CD4-positive, alpha-beta T cell treated with Interleukin-21 for 1 hour (primary cell): Measurements from ENCODE around the gene RNF25.

Experiments
- DNase-seq: peaks from one replicate; pipeline ENCODE4 v3.0.0-alpha.2; 2020

Gene RNF25

GRCh38 chr2:218621007-218621406 lies 50.8 kb downstream of the RNF25 start:
- no peak for DNase-seq

GRCh38 chr2:218618102-218618860 lies 53.5 kb downstream of the RNF25 start:
- DNase-seq: no peak

DNA sequence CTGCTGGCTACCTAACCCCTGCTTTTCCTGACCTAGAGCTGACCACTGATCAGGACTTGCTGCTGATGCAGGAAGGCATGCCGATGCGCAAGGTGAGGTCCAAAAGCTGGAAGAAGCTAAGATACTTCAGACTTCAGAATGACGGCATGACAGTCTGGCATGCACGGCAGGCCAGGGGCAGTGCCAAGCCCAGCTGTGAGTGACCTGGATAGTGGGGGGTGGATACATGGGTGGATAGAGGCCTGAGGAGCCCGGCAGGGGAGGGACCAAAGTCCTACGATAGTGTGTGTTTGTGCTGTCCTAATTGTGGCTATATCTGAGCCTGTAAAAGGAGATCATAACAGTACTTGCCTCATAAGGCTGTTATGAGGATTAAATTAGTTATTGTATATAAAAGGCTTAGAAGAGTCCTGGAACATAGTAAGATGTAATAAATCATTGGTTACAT lies 55.9 kb downstream of the RNF25 start:
- no peak for DNase-seq
